ENCODE data around the gene VPS8. TPM values are rescaled to one million over a fixed set of nuclear protein-coding genes. Genes with fewer than 3 reads are reported as not detected.

Gene VPS8
- total and polyA plus RNA-seq, 9 of the 15 experiments (the other 6 are each of a cell fraction or from before 2014, with no cell fraction given), result 7.2 to 41.0 (median 28.3) TPM

DNA sequence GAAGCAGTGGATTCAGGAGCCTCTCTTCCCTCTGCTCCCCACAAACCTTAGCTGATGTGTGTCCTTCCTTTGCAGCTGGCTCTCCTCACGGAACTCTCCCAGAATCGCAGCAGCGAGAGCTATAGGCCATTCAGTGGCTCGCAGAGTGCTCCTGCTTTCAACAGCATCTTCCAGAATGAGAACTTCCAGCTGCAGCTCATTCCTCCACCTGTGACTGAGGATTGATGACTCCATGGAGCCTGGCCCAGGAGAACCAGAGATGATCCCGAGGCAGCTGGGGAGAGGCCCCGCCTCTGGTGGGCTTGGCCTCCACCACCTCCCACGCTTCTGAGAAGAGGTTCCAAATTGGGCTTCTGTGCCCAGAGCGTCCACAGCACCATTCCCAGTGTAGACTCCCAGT lies 239.8 kb downstream of the VPS8 start:
- POLR2A ChIA-PET, result interaction anchor here (1.7 kb wide), 1 partner anchor 9 kb away, joined by 6 read pairs; no protein-coding TSS in a partner anchor
- H3K9ac ChIP-seq (ENCODE audit: insufficient read depth in 1 of 2, low read depth in 2 of 2, low read length in 2 of 2), result no peak overlapping the region
- H3K27me3 ChIP-seq (ENCODE audit: control insufficient read depth in 2 of 2, insufficient read depth in 2 of 2, low read length in 2 of 2), result no peaks in the 10 kb centered on the region
- 84% methylated on average over 8 of the region's 8 CpGs for WGBS (ENCODE audit: insufficient coverage, low coverage, missing lambda C conversion rate)
- no peak for ATAC-seq
- no peak for FAIRE-seq
- no peak overlapping the region for H3K4me3 ChIP-seq
- H3K9me3 ChIP-seq (replicated peaks; ENCODE audit: control insufficient read depth, insufficient read depth, low read depth, low read length), result no peaks in the 10 kb centered on the region
- H3K27ac ChIP-seq (ENCODE audit: extremely low read depth, low read depth, low read length), result no peak overlapping the region
- H3K4me1 ChIP-seq (replicated peaks in 1 of 2; ENCODE audit: control insufficient read depth in 2 of 2, insufficient read depth in 2 of 2, low read length in 2 of 2), result no peaks in the 10 kb centered on the region
- no peak overlapping the region for H3K4me2 ChIP-seq (ENCODE audit: insufficient read depth, low read length)
- TF ChIP-seq HIVEP1 (CRISPR knock-in tag; IDR thresholded peaks at IDR 0.05), result no peak
- TF ChIP-seq CEBPB (tag; IDR thresholded peaks at IDR 0.05), result no peak
- no peak for TF ChIP-seq GTF2E2 (tag; IDR thresholded peaks at IDR 0.05)
- TF ChIP-seq TAF1 (IDR thresholded peaks at IDR 0.05; ENCODE audit: control insufficient read depth, extremely low read depth, insufficient read depth, low read length, severe bottlenecking), result no peak
- TF ChIP-seq CHD2 (IDR thresholded peaks at IDR 0.05; ENCODE audit: low read depth, low read length), result no peak
- TF ChIP-seq, protein P1, sequence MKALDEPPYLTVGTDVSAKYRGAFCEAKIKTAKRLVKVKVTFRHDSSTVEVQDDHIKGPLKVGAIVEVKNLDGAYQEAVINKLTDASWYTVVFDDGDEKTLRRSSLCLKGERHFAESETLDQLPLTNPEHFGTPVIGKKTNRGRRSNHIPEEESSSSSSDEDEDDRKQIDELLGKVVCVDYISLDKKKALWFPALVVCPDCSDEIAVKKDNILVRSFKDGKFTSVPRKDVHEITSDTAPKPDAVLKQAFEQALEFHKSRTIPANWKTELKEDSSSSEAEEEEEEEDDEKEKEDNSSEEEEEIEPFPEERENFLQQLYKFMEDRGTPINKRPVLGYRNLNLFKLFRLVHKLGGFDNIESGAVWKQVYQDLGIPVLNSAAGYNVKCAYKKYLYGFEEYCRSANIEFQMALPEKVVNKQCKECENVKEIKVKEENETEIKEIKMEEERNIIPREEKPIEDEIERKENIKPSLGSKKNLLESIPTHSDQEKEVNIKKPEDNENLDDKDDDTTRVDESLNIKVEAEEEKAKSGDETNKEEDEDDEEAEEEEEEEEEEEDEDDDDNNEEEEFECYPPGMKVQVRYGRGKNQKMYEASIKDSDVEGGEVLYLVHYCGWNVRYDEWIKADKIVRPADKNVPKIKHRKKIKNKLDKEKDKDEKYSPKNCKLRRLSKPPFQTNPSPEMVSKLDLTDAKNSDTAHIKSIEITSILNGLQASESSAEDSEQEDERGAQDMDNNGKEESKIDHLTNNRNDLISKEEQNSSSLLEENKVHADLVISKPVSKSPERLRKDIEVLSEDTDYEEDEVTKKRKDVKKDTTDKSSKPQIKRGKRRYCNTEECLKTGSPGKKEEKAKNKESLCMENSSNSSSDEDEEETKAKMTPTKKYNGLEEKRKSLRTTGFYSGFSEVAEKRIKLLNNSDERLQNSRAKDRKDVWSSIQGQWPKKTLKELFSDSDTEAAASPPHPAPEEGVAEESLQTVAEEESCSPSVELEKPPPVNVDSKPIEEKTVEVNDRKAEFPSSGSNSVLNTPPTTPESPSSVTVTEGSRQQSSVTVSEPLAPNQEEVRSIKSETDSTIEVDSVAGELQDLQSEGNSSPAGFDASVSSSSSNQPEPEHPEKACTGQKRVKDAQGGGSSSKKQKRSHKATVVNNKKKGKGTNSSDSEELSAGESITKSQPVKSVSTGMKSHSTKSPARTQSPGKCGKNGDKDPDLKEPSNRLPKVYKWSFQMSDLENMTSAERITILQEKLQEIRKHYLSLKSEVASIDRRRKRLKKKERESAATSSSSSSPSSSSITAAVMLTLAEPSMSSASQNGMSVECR (CRISPR knock-in tag; IDR thresholded peaks at IDR 0.05), result no peak
- no peak for TF ChIP-seq NR2F6 (CRISPR knock-in tag; IDR thresholded peaks at IDR 0.05)
- no peak for TF ChIP-seq SMC3 (conservative IDR thresholded peaks at IDR 0.05; ENCODE audit: insufficient read depth, low read depth, low read length)
- TF ChIP-seq CBFA2T3 (IDR thresholded peaks at IDR 0.05), result no peak
- TF ChIP-seq, protein P2, sequence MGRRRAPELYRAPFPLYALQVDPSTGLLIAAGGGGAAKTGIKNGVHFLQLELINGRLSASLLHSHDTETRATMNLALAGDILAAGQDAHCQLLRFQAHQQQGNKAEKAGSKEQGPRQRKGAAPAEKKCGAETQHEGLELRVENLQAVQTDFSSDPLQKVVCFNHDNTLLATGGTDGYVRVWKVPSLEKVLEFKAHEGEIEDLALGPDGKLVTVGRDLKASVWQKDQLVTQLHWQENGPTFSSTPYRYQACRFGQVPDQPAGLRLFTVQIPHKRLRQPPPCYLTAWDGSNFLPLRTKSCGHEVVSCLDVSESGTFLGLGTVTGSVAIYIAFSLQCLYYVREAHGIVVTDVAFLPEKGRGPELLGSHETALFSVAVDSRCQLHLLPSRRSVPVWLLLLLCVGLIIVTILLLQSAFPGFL (CRISPR knock-in tag; IDR thresholded peaks at IDR 0.05), result no peak
- no peak for TF ChIP-seq TBP (optimal IDR thresholded peaks at IDR 0.05; ENCODE audit: low read depth, low read length)
- H3K79me2 ChIP-seq (ENCODE audit: control insufficient read depth, insufficient read depth, low read length), result no peaks in the 10 kb centered on the region
- CTCF ChIA-PET (ENCODE audit: low intra/inter-chr PET ratio), result no interaction called here
- H2AFZ ChIP-seq (ENCODE audit: low read depth, low read length), result no peak overlapping the region
- H4K20me1 ChIP-seq (replicated peaks; ENCODE audit: control insufficient read depth, insufficient read depth, low read length), result no peaks in the 10 kb centered on the region
- peaks cover 22% of the 10 kb centered on the region; the same call in 2 of the 3 replicates for H3K36me3 ChIP-seq (ENCODE audit: control insufficient read depth, insufficient read depth, low read length)
- BruUV-seq (replicated peaks), result no TSS peak
- intact Hi-C loops (cut with micrococcal nuclease) (no loop called here), in situ Hi-C loops (cut with MboI) (no loop called here)
- no peak for DNase-seq (ENCODE audit: extremely low read depth in 1 of 4, low spot score in 3 of 4)
- H3K9me1 ChIP-seq (ENCODE audit: control insufficient read depth, insufficient read depth, low read length), result no peaks in the 10 kb centered on the region

Measured in K562 (cell line).